K562 (cell line): Measurements from ENCODE around the gene KRT71.

Experiments
- EZH2 ChIP-seq: IDR thresholded peaks from 2 replicates; pipeline ENCODE4 v1.6.1; 2012; ENCODE audit warnings: low read depth, mild to moderate bottlenecking, inconsistent platforms, low read length, borderline replicate concordance
- KLF1 ChIP-seq: fragments of 450-650 bp; IDR thresholded peaks from 2 replicates; pipeline ENCODE4 v1.6.1; 2016; ENCODE audit warnings: missing genetic modification characterization, missing compliant biosample characterization
- MXI1 ChIP-seq: IDR thresholded peaks from 2 replicates; pipeline ENCODE4 v1.6.1; 2011; ENCODE audit warnings: low read depth, mild to moderate bottlenecking, improper control_type of control experiment, low read length
- PML ChIP-seq: IDR thresholded peaks from 2 replicates; pipeline ENCODE4 v1.6.1; 2012; ENCODE audit warnings: low read length, inconsistent platforms
- RAD21 ChIP-seq, 2 experiments: fragments of 250-450 bp in 1 of 2; fragments of 450-650 bp in 1 of 2; sonication (Bioruptor Pico) in 1 of 2; formaldehyde crosslinking in 1 of 2; IDR thresholded peaks in 1 of 2; conservative IDR thresholded peaks in 1 of 2; 2 replicates each; pipeline versions ENCODE4 v1.4.0 to v1.8.0; 2020 to 2022; ENCODE audit warnings: mild to moderate bottlenecking in 2 of 2, moderate library complexity in 1 of 2
- ZBTB8A ChIP-seq: fragments of 450-650 bp; IDR thresholded peaks from 2 replicates; pipeline ENCODE4 v1.6.1; 2018; ENCODE audit warnings: mild to moderate bottlenecking, moderate library complexity; ENCODE audit not compliant: partially characterized antibody
- TF ChIP-seq, protein P1 (sequence below): fragments of 200-800 bp; sonication (Bioruptor generic); IDR thresholded peaks from 2 replicates; pipeline ENCODE4 v1.6.1; 2017; ENCODE audit warnings: missing genetic modification characterization, missing compliant biosample characterization
- TF ChIP-seq, protein P2 (sequence below), 3 experiments: IDR thresholded peaks in 2 of 3; conservative IDR thresholded peaks in 1 of 3; 2 replicates each; pipeline ENCODE4 v1.5.1; 2011 to 2012; ENCODE audit warnings: low read length in 3 of 3, mild to moderate bottlenecking in 3 of 3, control low read depth in 2 of 3, improper control_type of control experiment in 1 of 3, inconsistent platforms in 1 of 3, low read depth in 1 of 3, mixed read lengths in 1 of 3, moderate library complexity in 1 of 3; ENCODE audit not compliant: insufficient read depth in 2 of 3

DNA sequence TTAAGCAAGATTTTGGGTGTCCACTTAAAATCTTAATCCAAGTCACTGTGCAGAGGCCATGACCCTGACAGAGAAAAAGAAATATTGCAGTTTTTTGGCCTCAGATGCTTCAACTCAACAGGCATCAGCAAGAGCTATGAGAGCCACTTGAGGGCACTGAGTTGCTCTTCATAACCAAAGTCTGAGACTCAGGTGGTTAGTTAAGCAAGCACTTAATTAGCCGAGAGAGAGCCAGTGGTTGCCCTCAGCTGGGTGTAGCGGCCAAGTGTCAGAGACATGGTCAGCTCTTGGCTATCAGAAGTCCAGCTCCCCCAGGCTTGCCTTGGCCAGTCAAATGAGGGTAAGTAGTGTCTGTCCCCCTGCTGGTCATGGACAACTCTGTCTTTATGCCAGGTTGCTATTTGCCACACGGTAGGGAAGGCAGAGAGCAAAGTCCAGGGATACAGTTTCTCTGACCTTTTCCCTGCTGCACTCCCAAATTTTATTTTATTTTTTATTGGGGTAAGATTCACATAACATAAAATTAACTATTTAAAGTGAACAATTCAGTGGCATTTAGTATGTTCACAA lies 9.0 kb upstream of the KRT71 start:
- TF ChIP-seq ZBTB8A (no peak), MXI1 (no peak), EZH2 (no peak), RAD21 (CRISPR knock-in tag; conservative IDR thresholded peaks at IDR 0.05 in 1 of 2, IDR thresholded peaks at IDR 0.05 in 1 of 2) (peak in 1 of 2 experiments; percentile 32; a peak in 1 of 4 replicates), PML (no peak), KLF1 (tag) (no peak)
- TF ChIP-seq, protein P1, sequence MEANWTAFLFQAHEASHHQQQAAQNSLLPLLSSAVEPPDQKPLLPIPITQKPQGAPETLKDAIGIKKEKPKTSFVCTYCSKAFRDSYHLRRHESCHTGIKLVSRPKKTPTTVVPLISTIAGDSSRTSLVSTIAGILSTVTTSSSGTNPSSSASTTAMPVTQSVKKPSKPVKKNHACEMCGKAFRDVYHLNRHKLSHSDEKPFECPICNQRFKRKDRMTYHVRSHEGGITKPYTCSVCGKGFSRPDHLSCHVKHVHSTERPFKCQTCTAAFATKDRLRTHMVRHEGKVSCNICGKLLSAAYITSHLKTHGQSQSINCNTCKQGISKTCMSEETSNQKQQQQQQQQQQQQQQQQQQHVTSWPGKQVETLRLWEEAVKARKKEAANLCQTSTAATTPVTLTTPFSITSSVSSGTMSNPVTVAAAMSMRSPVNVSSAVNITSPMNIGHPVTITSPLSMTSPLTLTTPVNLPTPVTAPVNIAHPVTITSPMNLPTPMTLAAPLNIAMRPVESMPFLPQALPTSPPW (CRISPR knock-in tag), result no peak
- TF ChIP-seq, protein P2, sequence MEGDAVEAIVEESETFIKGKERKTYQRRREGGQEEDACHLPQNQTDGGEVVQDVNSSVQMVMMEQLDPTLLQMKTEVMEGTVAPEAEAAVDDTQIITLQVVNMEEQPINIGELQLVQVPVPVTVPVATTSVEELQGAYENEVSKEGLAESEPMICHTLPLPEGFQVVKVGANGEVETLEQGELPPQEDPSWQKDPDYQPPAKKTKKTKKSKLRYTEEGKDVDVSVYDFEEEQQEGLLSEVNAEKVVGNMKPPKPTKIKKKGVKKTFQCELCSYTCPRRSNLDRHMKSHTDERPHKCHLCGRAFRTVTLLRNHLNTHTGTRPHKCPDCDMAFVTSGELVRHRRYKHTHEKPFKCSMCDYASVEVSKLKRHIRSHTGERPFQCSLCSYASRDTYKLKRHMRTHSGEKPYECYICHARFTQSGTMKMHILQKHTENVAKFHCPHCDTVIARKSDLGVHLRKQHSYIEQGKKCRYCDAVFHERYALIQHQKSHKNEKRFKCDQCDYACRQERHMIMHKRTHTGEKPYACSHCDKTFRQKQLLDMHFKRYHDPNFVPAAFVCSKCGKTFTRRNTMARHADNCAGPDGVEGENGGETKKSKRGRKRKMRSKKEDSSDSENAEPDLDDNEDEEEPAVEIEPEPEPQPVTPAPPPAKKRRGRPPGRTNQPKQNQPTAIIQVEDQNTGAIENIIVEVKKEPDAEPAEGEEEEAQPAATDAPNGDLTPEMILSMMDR (IDR thresholded peaks at IDR 0.05 in 2 of 3, conservative IDR thresholded peaks at IDR 0.05 in 1 of 3; ENCODE audit: insufficient read depth in 2 of 3, low read depth in 1 of 3, low read length in 3 of 3), result peak; percentile 25 to 38 (median 35); a peak in 2 of 6 replicates
